SH-SY5Y (cell line): Measurements from ENCODE around the gene ARAP2.

Experiments
- GATA2 ChIP-seq: IDR thresholded peaks from 2 replicates; pipeline ENCODE4 v1.6.1; 2011; ENCODE audit warnings: mild to moderate bottlenecking, low read depth, low read length
- GATA3 ChIP-seq: IDR thresholded peaks from 2 replicates; pipeline ENCODE4 v1.6.1; 2011; ENCODE audit warnings: low read depth, mild to moderate bottlenecking, low read length, moderate library complexity

Gene ARAP2

DNA sequence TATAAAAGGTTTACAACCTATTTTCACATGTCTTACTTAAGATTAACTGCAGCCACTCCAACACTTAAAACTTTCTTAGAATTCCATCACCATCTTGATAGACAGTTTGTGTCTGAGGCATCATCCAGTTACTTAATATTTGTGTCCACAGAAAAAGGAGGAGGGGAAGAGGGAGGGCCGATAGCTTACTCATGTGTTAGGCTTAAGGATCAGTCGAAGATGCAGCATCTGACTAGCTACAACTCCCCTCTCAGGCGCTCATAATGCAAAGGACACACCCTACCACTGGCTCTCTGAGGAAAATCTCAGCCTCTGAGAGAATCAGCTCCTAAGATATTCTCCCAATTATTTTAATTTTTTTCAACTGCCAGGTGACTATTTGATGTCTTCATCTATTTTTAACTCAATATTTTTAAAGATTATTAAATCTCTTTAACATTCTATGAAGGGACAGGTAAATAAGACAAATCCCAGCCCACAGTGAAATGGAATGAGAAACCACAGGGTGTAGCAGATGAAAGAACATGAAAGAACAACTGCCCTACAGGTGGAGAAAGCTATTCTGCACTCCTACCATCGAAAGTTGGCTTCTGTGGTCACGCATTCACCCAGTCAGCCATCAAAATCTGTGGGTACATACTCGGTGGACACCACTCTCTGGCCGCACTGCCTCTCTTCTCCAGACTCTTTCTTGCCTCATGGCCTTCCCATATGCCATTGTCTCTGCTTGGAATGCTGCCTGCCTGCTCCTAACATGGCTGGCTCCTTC, 48.0 kb downstream of the ARAP2 start:
- TF ChIP-seq GATA2 (no peak), GATA3 (no peak)

DNA sequence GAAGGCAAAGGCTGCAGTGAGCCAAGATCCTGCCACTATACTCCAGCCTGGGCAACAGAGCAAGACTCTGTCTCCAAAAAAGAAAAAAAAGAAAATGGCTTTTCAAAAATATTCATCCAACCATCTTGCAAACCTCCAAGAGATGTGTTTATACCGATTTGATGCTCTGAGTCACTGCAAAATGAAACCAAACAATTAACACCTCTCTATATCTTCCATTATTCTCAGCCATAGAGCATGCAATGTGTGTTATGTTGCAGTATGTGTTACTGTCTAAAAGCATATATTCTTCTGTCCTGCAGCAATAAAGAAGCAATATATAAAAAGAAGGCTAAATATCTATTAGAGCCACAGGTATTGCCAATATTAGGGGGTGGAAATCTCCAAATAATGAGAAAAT, 51.4 kb downstream of the ARAP2 start:
- TF ChIP-seq GATA3 = no peak
- TF ChIP-seq GATA2 = no peak

DNA sequence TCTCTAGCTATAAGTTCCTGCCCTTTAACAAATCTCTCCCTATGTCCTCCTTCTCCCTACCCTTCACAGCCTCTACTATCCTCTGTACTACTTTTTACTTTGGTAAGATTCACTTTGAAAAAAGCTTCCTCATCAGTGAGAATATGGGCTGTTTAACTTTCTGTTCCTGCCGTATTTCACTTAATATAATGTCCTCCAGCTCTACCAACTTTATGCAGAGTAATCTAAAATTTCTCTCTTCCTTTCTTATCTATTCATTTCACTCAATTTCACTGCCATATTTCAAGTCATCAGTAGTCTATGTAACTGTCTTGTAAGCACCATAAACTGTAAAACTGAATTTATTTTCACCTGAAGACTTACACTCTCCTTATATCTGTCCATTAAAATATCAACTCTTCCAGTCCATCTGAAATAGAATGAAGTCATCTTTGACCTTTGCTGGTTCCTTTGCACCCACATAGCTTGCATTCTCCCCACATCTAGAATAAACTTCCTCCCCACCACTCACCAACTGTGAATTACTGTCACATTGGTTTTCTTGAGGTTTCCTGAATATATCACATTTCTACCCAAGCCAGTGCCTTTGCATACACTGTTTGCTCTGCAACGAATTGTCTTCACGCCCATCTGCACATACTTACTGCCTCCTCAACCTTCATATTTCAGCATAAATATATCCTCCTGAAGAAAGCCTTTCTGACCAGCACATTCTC, 54.6 kb downstream of the ARAP2 start:
- TF ChIP-seq GATA2 (no peak), GATA3 (no peak)

DNA sequence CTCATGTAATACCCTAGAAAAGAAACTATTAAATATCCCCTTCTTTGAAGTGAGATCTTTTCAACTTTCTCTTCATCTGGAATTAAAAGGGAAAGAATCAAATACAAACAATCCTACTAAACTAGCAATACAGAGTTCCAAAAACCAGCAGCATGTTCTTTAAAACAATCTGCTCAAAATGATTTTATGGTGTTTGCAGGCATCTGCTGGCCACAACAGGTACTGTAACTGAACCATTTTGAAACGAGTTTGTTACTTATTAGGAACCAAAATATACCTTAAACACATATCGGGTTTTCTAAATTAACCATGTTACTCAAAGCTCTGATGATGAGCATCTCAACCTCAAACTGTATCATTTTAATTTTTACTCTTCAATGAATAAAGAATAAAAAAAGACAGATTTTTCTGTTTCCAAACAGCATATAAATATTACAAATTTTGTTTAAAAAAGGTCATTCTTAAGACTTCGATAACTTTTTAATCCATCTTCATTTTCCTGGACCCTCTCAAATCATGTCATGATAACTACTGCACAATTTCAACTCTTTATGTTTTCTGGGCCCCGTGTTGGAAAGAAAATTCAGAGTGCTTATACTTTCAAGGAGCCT, 56.5 kb downstream of the ARAP2 start:
- TF ChIP-seq GATA3 = no peak
- TF ChIP-seq GATA2 = no peak

DNA sequence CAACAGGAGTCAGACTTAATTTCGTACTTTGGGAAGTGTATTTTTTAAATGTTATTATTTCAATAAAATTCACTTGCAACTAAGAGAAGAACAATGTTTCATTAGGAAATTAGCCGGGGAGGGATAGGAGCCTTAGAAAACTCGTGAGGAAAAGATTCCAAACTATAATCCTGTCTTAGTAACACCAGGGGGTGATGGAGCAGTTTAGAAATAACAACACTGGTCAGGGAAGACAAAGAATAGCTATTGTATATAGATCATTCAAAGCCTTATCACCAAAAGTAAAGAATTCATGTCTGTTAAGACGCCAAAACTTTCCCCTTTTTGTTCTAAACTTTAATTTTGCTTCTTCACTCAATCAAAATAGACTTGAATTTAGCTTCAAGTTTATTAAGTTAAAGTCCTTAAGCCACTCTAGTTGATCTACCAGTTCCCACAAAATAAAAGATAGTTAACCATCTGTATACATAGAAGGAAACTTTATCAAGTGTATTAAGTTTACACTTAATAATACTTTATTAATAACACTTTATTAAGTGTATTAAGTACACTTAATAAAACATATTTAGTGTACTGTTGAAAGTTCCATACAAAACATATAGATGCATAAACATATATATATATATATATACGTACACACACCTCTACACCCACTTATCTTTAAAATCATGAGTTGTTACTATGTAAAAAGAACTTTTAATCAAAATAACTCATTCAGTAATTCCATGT, 60.5 kb downstream of the ARAP2 start:
- TF ChIP-seq GATA3 (no peak), GATA2 (no peak)

DNA sequence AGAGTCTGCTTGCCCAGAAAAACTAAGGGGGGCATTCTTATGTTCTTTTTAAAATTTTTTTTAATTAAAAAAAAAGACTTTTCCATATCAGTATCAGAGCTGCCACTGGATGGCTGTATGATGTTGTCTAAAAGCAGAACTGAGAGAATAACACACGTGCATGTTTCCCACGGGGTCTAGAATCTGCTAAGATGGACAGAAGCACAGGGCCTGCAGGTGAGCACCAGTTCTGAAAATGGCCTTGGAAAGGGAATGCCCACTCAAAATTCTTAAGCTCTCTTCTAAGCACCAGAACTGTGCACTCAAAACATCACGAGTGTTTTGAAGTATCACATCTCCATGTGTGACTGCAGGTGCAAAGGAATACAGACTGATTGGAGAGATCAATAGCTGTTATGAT, 61.1 kb downstream of the ARAP2 start:
- no peak for TF ChIP-seq GATA2
- no peak for TF ChIP-seq GATA3

DNA sequence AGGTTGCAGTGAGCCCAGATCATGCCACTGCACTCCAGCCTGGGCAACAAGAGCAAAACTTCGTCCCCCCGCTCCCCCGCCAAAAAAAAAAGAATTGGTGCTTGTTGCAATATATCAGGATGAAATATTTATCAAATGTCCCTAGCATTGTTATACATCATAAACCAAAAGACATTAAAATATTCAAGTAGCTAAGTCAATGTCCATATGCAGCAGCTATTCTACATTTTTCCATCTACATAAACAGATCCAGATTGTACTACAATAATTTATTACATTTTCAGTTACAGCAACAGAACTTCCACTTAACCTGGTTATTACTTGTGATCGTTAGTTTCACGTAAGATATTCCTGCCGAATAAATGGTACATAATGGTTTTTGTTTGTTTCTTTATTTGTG, 64.1 kb downstream of the ARAP2 start:
- TF ChIP-seq GATA2 (no peak), GATA3 (no peak)

DNA sequence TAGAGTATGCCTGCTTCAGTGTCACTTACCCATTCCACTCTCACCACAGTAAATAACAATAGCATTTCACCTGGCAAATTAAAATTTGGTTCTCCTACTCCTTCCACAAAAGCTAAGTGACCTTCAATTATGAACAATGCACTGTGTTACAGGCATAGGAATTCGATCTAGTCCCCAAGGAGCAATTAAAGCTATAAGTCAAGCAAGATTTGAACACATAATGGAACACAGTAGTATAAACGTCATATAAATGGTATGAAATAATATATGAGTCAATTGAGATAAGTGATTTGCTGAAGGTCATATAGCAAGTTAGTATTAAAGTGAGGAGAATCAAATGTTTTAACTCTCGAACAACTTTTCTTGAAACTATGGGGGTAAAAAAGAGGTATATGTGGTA, 65.8 kb downstream of the ARAP2 start:
- TF ChIP-seq GATA2 = no peak
- no peak for TF ChIP-seq GATA3

DNA sequence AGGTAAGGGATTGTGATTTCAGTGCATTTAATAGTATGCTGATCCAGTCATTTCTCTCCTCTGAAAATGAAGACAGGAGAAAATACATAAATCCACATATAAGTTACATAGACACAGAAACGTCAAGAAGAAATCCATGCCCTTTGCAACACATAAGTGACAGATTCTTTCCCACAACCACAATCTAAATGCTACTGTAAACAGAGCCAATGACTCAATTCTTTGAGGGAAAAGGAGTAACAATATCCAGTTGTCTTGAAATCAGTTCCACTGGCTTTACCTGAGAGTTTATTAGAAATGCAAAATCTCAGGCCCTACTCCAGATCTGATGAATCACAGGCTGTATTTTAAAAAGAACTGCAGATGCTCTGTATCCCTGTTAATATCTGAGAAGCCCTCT, 66.4 kb downstream of the ARAP2 start:
- no peak for TF ChIP-seq GATA2
- no peak for TF ChIP-seq GATA3

DNA sequence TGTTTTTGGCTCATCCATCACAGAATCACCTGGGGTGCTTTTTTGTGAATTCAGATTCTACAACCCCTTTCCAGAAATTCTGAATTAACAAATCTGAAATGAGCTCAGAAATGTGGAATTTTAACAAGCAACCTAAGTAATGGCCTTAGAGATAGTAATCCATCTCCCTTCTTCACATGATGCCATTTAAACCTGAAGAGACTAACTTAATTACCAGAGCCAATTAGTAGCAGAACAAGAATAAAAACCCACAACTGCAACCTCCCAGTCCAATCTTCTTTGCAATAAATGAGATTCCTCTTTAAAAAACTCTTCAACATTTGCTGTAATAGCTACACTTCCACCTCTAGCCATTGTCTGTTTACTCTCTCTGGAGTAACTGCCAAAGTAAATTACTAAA, 69.7 kb downstream of the ARAP2 start:
- TF ChIP-seq GATA2 = no peak
- no peak for TF ChIP-seq GATA3

DNA sequence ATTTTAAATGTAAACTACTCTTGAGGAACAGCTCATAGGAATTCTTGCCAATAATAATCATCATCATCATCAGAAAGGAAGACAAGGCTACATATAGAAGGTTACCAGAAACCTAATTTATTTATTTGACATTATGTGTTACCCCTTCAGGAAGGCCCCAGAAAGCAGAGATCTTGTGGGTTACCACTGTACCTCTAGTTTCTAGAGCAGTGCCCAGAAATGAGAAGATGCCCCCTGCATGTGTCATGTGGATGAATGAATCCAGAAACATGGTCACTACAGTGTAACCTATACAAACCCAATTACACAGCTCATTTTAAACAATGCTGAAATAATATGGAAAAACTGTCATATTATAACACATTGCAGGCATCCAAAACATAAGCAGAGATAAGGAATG, 70.4 kb downstream of the ARAP2 start:
- TF ChIP-seq GATA2 = no peak
- no peak for TF ChIP-seq GATA3

DNA sequence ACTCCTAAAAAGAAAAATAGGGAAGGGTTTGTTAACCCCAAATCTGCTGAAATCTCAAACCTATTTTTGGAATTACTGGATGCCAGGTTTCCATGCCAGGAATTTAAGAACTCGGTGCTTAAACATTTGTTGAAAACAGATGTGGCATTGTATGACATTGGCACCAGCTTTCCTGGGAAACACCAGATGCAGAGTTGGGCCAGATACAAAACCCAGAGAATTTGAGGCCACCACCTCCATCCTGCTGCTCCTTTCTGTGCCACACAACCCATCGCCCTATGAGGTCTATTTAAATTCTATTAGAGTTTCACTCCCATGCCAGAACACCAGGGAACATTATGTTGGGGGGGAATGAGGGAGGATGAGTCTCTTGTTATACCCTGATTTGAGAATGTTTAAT, 71.7 kb downstream of the ARAP2 start:
- TF ChIP-seq GATA2 (no peak), GATA3 (no peak)

DNA sequence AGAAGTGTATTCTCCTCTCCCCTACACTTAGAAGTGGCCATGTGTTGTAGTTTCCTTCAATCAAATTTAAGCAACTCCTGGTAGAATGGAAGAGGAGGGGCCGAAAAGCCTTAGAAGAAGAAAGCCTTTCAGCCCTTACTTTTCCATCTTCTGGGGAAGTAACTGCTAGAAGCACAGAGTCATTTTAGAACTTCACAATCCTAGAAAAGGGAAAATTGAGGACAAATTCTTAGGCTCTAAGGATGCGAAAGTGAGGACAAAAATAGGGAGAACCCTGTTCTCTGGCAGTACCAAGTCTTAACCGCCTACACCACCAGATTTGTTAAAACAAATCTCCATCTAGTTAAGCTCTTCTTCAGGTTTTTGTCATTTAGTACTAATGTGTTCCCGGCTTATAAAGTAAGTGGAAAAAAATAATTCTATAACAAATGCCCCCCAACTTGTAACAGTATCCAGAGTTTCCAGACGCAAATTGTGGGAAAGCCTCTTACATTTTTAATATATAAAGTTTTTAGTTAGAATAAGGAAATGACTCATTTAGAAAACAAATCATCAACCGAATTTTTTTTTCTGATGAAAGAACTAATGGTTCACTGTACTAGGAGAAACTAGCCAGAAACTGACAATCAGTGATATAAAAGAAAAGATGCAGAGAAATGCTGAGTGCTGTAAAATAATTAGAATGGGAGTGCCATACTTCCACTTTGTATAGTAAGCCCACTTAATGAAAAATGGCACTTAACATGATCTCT, 76.0 kb downstream of the ARAP2 start:
- TF ChIP-seq GATA3 (no peak), GATA2 (no peak)

DNA sequence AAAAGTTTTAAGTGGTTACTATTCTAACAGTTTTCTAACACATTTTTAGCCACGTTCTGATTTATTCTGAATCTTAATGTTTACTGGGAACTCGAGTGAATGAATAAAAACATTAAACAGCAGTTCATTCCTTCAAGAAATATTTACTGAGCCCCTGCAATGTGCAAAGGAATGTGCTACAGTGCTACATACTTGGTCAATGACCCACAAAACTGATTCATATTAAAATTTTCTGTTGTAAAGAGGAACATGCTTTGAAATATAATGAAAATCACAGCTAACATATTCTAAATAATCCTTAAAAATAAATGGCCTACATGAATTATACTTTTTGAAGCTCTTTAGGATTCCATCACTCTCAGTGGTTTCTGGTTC, 78.7 kb downstream of the ARAP2 start:
- TF ChIP-seq GATA2 = no peak
- no peak for TF ChIP-seq GATA3
